ENCODE results near the gene CNTROB. TPM values are rescaled to one million over a fixed set of nuclear protein-coding genes. Genes with fewer than 3 reads are reported as not detected.
"Not testable (repeated sequence)": the region's sequence is repeated elsewhere in the genome, so short reads cannot be mapped to it uniquely, and the experiment has no call there.

Gene CNTROB
- total RNA-seq, 1 experiment from 2014 or later = 35.7 TPM

- DNase-seq (ENCODE audit: low read depth) = no peak
Measured at GRCh38 chr17:7944326-7944725, 12.3 kb downstream of the CNTROB start.

DNA sequence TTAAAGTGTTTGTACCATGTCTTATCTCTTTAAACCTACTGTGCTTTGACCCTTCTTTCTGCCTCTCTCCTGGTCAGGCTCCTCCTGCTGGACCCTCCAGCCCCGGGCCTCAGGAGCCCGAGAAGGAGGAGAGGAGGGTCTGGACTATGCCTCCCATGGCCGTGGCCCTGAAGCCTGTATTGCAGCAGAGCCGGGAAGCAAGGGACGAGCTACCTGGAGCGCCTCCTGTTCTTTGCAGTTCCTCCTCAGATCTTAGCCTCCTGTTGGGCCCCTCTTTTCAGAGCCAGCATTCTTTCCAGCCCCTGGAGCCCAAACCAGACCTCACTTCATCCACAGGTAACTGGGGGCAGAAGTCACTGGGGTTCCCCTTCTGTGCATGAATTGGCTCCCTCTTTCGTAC is 13.6 kb downstream of the CNTROB start:
- DNase-seq (ENCODE audit: low read depth) = no peak

GRCh38 chr17:7946441-7946840 is 14.4 kb downstream of the CNTROB start:
- no peak for DNase-seq (ENCODE audit: low read depth)

- DNase-seq (ENCODE audit: low read depth) = no peak
Measured at GRCh38 chr17:7947651-7948050, 15.6 kb downstream of the CNTROB start.

DNA sequence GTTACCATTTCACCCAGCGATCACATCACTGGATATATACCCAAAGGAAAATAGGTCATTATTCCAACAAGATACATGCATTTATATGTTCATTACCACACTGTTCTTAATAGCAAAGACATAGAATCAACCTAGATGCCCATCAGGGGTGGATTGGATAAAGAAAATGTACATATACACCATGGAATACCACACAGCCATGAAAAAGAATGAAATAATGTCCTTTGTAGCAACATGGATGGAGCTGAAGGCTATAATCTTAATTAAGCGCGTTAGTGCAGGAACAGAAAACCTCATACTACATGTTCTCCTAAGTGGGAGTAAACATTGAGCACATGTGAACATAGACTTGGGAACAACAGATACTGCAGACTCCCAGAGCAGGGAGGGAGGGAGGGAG is 18.6 kb downstream of the CNTROB start:
- DNase-seq (ENCODE audit: low read depth) = no peak

DNA sequence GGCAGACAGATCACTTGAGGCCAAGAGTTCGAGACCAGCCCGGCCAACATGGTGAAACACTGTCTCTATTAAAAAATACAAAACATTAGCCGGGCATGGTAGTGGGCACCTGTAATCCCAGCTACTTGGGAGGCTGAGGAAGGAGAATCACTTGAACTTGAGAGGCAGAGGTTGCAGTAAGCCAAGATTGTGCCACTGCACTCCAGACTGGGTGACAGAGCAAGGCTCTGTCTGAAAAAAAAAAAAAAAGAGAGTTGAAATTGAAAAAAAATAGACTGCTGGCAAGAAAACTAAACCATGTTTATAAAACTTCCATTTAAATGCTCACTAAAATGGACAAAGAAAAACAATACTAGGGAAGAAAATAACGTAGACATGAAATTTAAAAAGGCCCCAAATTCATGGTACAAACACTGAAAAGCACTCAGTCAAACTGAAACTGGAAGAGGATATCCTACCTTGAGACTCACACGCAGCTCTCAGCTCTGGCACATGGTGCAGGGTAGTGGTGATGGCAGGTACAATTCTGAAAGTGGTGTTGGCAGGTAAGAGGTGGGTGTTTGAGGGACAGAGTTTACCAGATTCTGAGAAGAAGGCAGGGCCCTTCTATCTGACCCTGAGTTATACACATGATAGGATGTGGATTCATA is 19.3 kb downstream of the CNTROB start:
- no peak for DNase-seq (ENCODE audit: low read depth)

- DNase-seq (ENCODE audit: low read depth) = not testable (repeated sequence)
Measured at GRCh38 chr17:7953266-7953665, 21.3 kb downstream of the CNTROB start.

GRCh38 chr17:7955414-7956227 is 23.6 kb downstream of the CNTROB start:
- no peak for DNase-seq (ENCODE audit: low read depth)

DNA sequence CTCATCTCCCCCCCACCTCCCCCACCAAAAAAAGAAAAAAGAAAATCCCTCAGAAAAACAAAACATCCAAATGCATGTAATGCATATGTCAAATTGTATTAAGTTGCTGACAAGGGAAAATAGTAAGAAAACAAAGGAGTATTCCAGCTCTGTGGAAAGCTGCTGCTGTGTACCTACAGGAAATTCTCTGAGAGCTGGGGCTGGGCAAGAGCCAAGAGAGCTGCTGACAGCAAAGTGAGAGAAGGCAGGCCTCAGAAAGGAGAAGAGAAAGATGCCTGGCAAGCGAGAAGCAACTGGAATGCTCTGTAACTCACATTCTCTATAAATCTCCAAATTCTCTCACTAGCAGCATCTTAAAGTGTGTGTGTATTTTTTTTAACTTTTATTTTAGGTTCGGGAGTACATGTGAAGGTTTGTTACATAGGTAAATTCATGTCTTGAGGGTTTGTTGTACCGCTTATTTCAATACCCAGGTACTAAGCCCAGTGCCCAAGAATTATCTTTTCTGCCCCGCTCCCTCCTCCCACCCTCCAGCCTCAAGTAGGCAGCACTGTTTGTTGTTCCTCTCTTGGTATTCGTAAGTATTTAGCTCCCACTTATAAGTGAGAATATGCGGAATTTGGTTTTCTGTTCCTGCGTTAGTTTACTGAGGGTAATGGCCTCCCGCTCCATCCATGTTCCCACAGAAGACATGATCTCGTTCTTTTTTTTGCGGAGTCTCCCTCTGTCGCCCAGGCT is 24.4 kb downstream of the CNTROB start:
- DNase-seq (ENCODE audit: low read depth) = no peak

GRCh38 chr17:7959503-7960253 is 27.7 kb downstream of the CNTROB start:
- DNase-seq (ENCODE audit: low read depth) = peak; percentile 49

- DNase-seq (ENCODE audit: low read depth) = no peak
Measured at GRCh38 chr17:7961421-7961820, 29.4 kb downstream of the CNTROB start.

DNA sequence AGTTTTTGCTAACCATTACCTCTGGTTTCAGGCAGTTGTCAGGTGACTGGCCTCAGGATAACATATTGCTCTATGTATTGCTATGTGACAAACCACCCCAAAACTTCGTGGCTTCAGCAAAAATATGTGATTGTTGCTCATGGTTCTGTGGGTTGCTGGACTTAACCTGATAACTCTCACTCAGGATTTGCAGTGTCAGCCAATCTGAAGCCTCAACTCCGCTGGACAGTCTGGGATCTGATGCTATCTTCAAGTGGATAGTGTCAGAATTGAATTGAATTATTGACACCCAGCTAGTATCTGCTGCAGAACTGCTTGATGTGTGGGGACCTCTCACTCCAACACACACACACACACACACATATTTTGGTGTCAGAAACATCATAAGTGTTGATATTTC is 35.7 kb downstream of the CNTROB start:
- DNase-seq (ENCODE audit: low read depth) = no peak

DNA sequence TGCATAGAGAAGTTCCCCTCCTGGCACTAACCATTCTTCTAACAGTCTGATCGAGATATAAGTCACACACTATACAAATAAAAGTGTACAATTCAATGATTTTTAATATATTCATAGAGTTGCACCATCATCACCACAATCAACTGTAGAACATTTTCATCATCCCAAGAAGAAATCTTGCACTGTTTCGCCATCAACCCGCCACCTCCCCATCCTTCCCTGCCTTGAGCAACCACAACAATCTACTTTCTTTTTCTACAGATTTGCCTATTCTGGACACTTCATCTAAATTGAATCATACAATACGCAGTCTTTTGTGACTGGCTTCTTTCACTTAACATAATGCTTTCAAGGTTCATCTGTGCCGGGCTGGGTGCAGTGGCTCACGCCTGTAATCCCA is 37.4 kb downstream of the CNTROB start:
- DNase-seq (ENCODE audit: low read depth) = peak; percentile 19

GRCh38 chr17:7971651-7972050 is 39.6 kb downstream of the CNTROB start:
- no peak for DNase-seq (ENCODE audit: low read depth)

- DNase-seq (ENCODE audit: low read depth) = peak; percentile 17
Measured at GRCh38 chr17:7972131-7972785, 40.3 kb downstream of the CNTROB start.

DNA sequence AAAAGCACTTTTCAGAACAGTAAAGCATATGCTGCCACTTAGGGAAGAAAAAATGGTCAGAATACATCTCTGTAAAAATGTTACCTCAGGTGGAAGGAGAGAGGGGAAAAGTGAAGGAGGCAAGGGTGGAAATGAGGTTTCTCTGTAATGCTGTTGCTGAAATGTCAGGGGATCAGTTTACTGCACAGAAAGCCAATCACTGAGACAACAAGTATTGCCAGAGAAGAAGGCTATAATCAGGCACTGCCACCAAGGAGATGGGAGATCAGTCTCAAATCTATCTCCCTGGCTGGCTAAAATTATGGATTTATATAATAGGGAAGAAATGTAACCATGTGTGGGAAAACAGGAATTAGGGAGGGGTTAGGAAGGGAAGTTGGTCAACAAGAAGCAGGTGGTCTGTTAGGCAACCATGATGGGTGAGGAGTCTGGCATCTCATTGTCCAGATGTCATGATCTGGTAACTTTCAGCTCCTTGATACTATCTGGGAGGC is 42.7 kb downstream of the CNTROB start:
- DNase-seq (ENCODE audit: low read depth) = no peak

DNA sequence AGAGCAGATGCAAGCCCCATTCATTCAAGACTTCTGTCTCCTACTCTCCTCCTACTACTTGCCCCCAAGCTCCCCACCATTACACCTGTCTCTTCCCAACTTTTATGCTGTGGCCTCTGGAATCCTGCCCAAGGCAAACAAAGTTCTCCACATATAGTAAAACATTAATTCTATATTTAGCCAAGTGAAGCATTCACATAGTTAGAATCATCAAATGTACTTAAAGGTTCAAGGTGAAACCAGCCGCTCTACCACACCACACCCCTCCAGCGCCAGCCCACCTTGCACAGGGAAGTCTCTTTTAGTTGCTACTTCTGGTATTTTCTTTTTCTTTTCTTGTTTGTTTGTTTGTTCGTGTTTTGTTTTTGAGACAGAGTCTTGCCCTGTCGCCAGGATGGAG is 45.0 kb downstream of the CNTROB start:
- no peak for DNase-seq (ENCODE audit: low read depth)

DNA sequence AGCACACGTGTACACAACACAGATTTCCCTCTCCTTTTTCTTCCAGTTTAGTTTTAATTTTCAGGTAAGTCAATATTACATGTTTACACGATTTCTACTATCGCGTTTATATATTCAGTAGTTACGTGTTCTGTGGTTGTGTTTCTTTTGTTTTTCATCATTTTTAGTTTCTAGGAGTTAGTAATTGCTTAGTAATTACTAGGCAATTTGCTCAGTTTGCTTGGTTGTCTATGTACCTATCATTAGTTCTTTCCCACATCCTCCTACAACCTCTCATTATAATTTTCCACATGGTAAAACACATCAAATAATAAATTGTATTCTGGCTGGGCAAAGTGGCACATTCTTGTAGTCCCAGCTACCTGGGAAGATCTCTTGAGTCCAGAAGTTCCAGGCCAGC is 45.8 kb downstream of the CNTROB start:
- no peak for DNase-seq (ENCODE audit: low read depth)

DNA sequence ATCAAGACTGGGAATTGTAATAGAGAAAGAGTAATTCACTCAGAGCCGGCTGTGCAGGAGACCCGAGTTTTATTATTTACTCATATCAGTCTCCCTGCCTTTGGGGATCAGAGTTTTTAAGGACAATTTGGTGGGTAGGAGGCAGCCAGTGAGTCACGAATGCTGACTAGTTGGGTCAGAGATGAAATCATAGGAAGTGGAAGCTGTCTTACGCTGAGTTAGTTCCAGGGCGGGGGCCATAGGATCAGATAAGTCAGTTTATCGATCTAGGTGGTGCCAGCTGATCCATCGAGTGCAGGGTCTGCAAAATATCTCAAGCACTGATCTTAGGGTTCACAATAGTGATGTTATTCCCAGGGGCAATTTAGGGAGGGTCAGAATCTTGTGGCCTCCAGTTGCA is 50.2 kb downstream of the CNTROB start:
- peak; percentile 72 for DNase-seq (ENCODE audit: low read depth)

GRCh38 chr17:7982666-7983065 is 50.7 kb downstream of the CNTROB start:
- peak; percentile 55 for DNase-seq (ENCODE audit: low read depth)

DNA sequence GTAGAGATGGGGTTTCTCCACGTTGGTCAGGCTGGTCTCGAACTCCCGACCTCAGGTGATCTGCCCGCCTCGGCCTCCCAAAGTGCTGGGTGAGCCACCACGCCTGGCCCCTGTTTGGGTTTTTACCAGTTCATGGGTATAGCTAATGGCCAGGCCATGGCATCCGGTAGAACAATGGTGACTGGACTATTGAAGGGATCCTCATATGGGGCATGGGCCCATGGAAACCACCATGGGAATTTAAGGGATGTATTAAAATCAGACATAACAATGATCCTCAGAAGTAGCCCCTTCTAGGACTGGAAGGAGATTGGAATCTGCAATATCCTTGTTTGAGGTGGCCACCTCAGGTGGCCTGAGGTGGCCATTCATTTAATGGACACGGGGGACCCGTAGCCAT is 52.9 kb downstream of the CNTROB start:
- no peak for DNase-seq (ENCODE audit: low read depth)
